ENCODE data around the gene SMTNL1. TPM values are rescaled to one million over a fixed set of nuclear protein-coding genes. Genes with fewer than 3 reads are reported as not detected.
A peak's percentile ranks its signal among the peaks of the same experiment; 100 is the strongest.

SMTNL1 gene
- total and polyA plus RNA-seq, 4 donors = not detected

- TF ChIP-seq CTCF (IDR thresholded peaks at IDR 0.05; ENCODE audit: low read depth, low read length, missing input control) (no peak), RAD21 (IDR thresholded peaks at IDR 0.05) (peak in 1 of 2 donors; percentile 24), SP1 (IDR thresholded peaks at IDR 0.05) (peak; percentile 97), RXRA (IDR thresholded peaks at IDR 0.05) (peak; percentile 85 to 92), EGR1 (IDR thresholded peaks at IDR 0.05; ENCODE audit: low read depth in 2 of 2) (no peak), JUND (IDR thresholded peaks at IDR 0.05) (peak; percentile 75 to 83)
Observed at GRCh38 chr11:57497303-57498247, 39.8 kb upstream of the SMTNL1 start (continued).

GRCh38 chr11:57498540-57498939, 38.9 kb upstream of the SMTNL1 start:
- H3K9me3 ChIP-seq (ENCODE audit: control insufficient read depth in 4 of 4, low read length in 3 of 4) = no peaks in the 10 kb centered on the region
- DNase-seq (ENCODE audit: low spot score) = no peak
- H3K36me3 ChIP-seq (ENCODE audit: control insufficient read depth in 4 of 4, insufficient read depth in 3 of 4, low read depth in 1 of 4, low read length in 3 of 4) = peaks cover 0 to 8% (median 4%) of the 10 kb centered on the region in 4 donors
- WGBS = 38% methylated on average over 6 of the region's 6 CpGs
- TF ChIP-seq MAX (IDR thresholded peaks at IDR 0.05) (no peak), ATF3 (IDR thresholded peaks at IDR 0.05) (no peak), JUND (IDR thresholded peaks at IDR 0.05) (no peak), RAD21 (IDR thresholded peaks at IDR 0.05) (no peak), FOXA1 (IDR thresholded peaks at IDR 0.05) (peak; percentile 23), HNF4A (conservative IDR thresholded peaks at IDR 0.05) (peak in 1 of 2 donors; percentile 54), YY1 (IDR thresholded peaks at IDR 0.05) (no peak), GABPA (IDR thresholded peaks at IDR 0.05 in 1 of 2, conservative IDR thresholded peaks at IDR 0.05 in 1 of 2) (no peak), HNF4G (IDR thresholded peaks at IDR 0.05) (no peak), CTCF (IDR thresholded peaks at IDR 0.05; ENCODE audit: low read depth, low read length, missing input control) (no peak), RXRA (IDR thresholded peaks at IDR 0.05) (peak; percentile 37 to 71), NR2F2 (IDR thresholded peaks at IDR 0.05) (no peak), REST (IDR thresholded peaks at IDR 0.05) (no peak), EGR1 (IDR thresholded peaks at IDR 0.05; ENCODE audit: low read depth in 2 of 2) (no peak), TAF1 (conservative IDR thresholded peaks at IDR 0.05) (peak; percentile 41), SP1 (IDR thresholded peaks at IDR 0.05) (peak; percentile 55), ZBTB33 (IDR thresholded peaks at IDR 0.05) (no peak), FOXA2 (IDR thresholded peaks at IDR 0.05) (no peak)
- H3K4me3 ChIP-seq (ENCODE audit: low read depth in 1 of 3, low read length in 3 of 3) = no peak overlapping the region
- H3K9ac ChIP-seq (ENCODE audit: low read depth in 1 of 2, low read length in 2 of 2) = no peak overlapping the region
- peak overlapping the region; percentile 58 to 74 for H3K27ac ChIP-seq (ENCODE audit: low read depth in 1 of 2, low read length in 2 of 2)
- peaks cover 44 to 93% (median 89%) of the 10 kb centered on the region in 4 donors for H3K4me1 ChIP-seq (ENCODE audit: control insufficient read depth in 4 of 4, insufficient read depth in 4 of 4, low read length in 3 of 4)
- H3K27me3 ChIP-seq (ENCODE audit: control insufficient read depth in 4 of 4, insufficient read depth in 4 of 4, low read length in 3 of 4) = no peaks in the 10 kb centered on the region
